DOHH2 (cell line): Measurements from ENCODE around the gene ITGB8.

ENCODE experiments used
- H3F3A ChIP-seq: fragments of 200-600 bp; sonication (generic), shearing (Covaris generic); 2 replicates; pipeline ENCODE4 v1.6.0; 2016; ENCODE audit warnings: antibody characterized with exemption, mild to moderate bottlenecking; ENCODE audit not compliant: control insufficient read depth, insufficient read depth
- H3K27ac ChIP-seq: fragments of 200-600 bp; sonication (generic); 2 replicates; pipeline ENCODE4 v1.5.1; 2014; ENCODE audit warnings: low read depth, mild to moderate bottlenecking, low read length, moderate library complexity
- H3K27me3 ChIP-seq: fragments of 200-600 bp; sonication (generic); 2 replicates; pipeline ENCODE4 v1.6.1; 2014; ENCODE audit warnings: mild to moderate bottlenecking, low read length, mixed read lengths; ENCODE audit not compliant: control insufficient read depth
- H3K36me3 ChIP-seq: fragments of 200-600 bp; sonication (generic); 2 replicates; pipeline ENCODE4 v1.6.1; 2014; ENCODE audit warnings: mild to moderate bottlenecking, low read length, moderate library complexity, mixed read lengths; ENCODE audit not compliant: control insufficient read depth
- H3K4me1 ChIP-seq: fragments of 200-600 bp; sonication (generic); 2 replicates; pipeline ENCODE4 v1.6.1; 2014; ENCODE audit warnings: mild to moderate bottlenecking, low read length, mixed read lengths; ENCODE audit not compliant: control insufficient read depth
- H3K4me2 ChIP-seq: fragments of 200-600 bp; sonication (generic); 2 replicates; pipeline ENCODE4 v1.6.0; 2014; ENCODE audit warnings: mild to moderate bottlenecking, low read length, moderate library complexity
- H3K4me3 ChIP-seq: fragments of 200-600 bp; sonication (generic); 2 replicates; pipeline ENCODE4 v1.5.1; 2014; ENCODE audit warnings: mild to moderate bottlenecking, low read length, mixed read lengths
- H3K79me2 ChIP-seq: fragments of 200-600 bp; sonication (generic); 2 replicates; pipeline ENCODE4 v1.6.1; 2014; ENCODE audit warnings: mild to moderate bottlenecking, low read length, mixed read lengths; ENCODE audit not compliant: control insufficient read depth
- H3K9me2 ChIP-seq: fragments of 200-600 bp; sonication (generic); replicated peaks from 2 replicates; pipeline ENCODE4 v1.6.1; 2014; ENCODE audit warnings: mild to moderate bottlenecking, low read length, mixed read lengths; ENCODE audit not compliant: control insufficient read depth
- H3K9me3 ChIP-seq: fragments of 200-600 bp; sonication (generic); 2 replicates; pipeline ENCODE4 v1.6.1; 2014; ENCODE audit warnings: antibody characterized with exemption, low read length, mixed read lengths; ENCODE audit not compliant: control insufficient read depth, insufficient read depth
- H4K20me1 ChIP-seq: fragments of 200-600 bp; sonication (generic); 2 replicates; pipeline ENCODE4 v1.6.0; 2014; ENCODE audit warnings: low read depth, mild to moderate bottlenecking, antibody characterized with exemption, low read length, moderate library complexity; ENCODE audit not compliant: control insufficient read depth, insufficient read depth
- EZH2phosphoT487 ChIP-seq: fragments of 200-600 bp; sonication (generic); IDR thresholded peaks from 2 replicates; pipeline ENCODE4 v1.6.1; 2017; ENCODE audit warnings: borderline replicate concordance, mild to moderate bottlenecking, antibody characterized with exemption, low read length, moderate library complexity, mixed read lengths
- TF ChIP-seq, protein P1 (sequence below): fragments of 200-600 bp; sonication (generic); IDR thresholded peaks from one replicate; pipeline ENCODE4 v1.5.1; 2014; ENCODE audit warnings: antibody characterized with exemption, mild to moderate bottlenecking, low read depth, low read length; ENCODE audit not compliant: poor library complexity, severe bottlenecking

Gene ITGB8

GRCh38 chr7:20296444-20296843, 34.3 kb upstream of the ITGB8 start:
- no peak for TF ChIP-seq EZH2phosphoT487
- TF ChIP-seq, protein P1, sequence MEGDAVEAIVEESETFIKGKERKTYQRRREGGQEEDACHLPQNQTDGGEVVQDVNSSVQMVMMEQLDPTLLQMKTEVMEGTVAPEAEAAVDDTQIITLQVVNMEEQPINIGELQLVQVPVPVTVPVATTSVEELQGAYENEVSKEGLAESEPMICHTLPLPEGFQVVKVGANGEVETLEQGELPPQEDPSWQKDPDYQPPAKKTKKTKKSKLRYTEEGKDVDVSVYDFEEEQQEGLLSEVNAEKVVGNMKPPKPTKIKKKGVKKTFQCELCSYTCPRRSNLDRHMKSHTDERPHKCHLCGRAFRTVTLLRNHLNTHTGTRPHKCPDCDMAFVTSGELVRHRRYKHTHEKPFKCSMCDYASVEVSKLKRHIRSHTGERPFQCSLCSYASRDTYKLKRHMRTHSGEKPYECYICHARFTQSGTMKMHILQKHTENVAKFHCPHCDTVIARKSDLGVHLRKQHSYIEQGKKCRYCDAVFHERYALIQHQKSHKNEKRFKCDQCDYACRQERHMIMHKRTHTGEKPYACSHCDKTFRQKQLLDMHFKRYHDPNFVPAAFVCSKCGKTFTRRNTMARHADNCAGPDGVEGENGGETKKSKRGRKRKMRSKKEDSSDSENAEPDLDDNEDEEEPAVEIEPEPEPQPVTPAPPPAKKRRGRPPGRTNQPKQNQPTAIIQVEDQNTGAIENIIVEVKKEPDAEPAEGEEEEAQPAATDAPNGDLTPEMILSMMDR = no peak
- Histone ChIP-seq H3K27me3 (no peaks in the 10 kb centered on the region), H3K4me2 (no peak overlapping the region), H3K4me1 (peaks cover under 1% of the 10 kb centered on the region; the same call in 1 of the 2 replicates), H3K27ac (no peak overlapping the region), H4K20me1 (no peaks in the 10 kb centered on the region), H3K9me2 (no peaks in the 10 kb centered on the region), H3F3A (no peaks in the 10 kb centered on the region), H3K36me3 (no peaks in the 10 kb centered on the region), H3K9me3 (peaks cover 4% of the 10 kb centered on the region; the same call in 1 of the 2 replicates), H3K79me2 (no peaks in the 10 kb centered on the region), H3K4me3 (no peak overlapping the region)

DNA sequence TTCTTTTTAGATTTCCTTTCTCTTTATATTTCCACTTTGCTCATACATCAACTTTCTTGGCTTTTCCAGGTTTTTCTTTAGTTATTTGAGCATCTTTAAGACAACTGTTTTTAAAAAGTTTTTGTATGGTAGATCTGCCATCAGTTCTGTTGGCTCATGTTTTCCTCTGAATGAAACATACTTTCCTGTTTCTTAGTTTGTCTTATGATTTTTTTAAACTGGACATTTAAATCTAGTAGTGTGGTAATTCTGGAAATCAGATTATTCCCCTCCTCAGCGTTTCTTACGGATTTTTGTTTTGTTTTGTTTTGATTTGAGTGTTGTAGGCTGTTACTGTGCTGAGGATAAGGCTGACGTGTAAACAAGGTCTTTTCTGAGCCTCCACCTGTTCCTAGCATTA, 33.8 kb upstream of the ITGB8 start:
- Histone ChIP-seq H3K4me2 (no peak overlapping the region), H3K36me3 (no peaks in the 10 kb centered on the region), H3K4me1 (peaks cover 3% of the 10 kb centered on the region; the same call in 1 of the 2 replicates), H3K9me2 (no peaks in the 10 kb centered on the region), H3K79me2 (no peaks in the 10 kb centered on the region), H3F3A (no peaks in the 10 kb centered on the region), H3K4me3 (no peak overlapping the region), H3K27ac (no peak overlapping the region), H4K20me1 (no peaks in the 10 kb centered on the region), H3K9me3 (peaks cover 4% of the 10 kb centered on the region; the same call in 1 of the 2 replicates), H3K27me3 (no peaks in the 10 kb centered on the region)
- TF ChIP-seq EZH2phosphoT487 = no peak
- TF ChIP-seq, protein P1 = no peak

GRCh38 chr7:20298486-20298901, 32.2 kb upstream of the ITGB8 start:
- H3F3A ChIP-seq = no peaks in the 10 kb centered on the region
- H3K79me2 ChIP-seq = no peaks in the 10 kb centered on the region
- H3K4me1 ChIP-seq = peaks cover 3% of the 10 kb centered on the region; the same call in 1 of the 2 replicates
- no peak overlapping the region for H3K4me3 ChIP-seq
- no peaks in the 10 kb centered on the region for H3K9me2 ChIP-seq
- H3K27ac ChIP-seq = no peak overlapping the region
- no peaks in the 10 kb centered on the region for H3K27me3 ChIP-seq
- no peaks in the 10 kb centered on the region for H3K36me3 ChIP-seq
- no peak overlapping the region for H3K4me2 ChIP-seq
- no peaks in the 10 kb centered on the region for H4K20me1 ChIP-seq
- peaks cover 4% of the 10 kb centered on the region; the same call in 1 of the 2 replicates for H3K9me3 ChIP-seq
- no peak for TF ChIP-seq EZH2phosphoT487
- TF ChIP-seq, protein P1 = no peak
